ENCODE data around the gene UNC79.

The UNC79 gene

DNA sequence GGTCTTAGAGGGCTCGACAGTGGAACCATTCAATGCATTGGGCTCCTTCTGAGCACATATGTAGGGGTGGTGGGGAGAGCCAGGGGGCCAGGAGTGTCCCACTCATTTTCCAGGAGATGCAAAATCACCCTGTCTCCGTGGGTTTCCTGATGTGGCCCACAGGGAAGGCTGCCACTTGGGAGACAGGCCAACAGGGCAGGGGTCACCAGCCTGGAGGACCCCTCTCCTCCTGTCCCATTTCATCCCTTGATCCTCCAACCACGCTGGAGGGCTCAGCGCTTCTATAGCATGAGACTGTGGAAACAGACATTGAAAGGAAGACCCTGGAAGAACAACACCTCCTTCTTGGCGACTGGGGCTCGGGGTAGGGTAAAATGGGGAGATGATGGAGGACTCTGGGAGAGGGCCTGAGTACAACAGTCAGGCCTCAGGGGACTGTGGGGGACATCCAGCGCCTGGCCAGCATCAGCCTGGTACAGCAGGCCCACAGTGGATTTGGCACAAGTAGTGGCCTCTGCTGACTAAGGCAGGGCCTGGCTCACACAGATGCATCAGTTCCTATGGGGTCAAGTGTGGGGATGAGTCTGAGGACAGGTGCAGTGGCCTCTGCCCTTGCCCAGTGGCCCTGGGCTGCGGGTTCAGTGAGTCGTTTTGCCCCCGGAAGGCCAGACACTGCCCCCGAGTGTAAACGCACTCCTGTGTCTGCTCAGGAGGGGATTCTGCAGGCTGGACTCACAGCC is 289.5 kb downstream of the UNC79 start:
- no peak overlapping the region for H3K4me3 Mint-ChIP-seq
- peaks cover 10% of the 10 kb centered on the region for H3K9me3 Mint-ChIP-seq
- no peaks in the 10 kb centered on the region for H3K4me1 Mint-ChIP-seq
- ATAC-seq (replicated peaks; ENCODE audit: extremely low read depth, poor library complexity, severe bottlenecking) (no peak), DNase-seq (ENCODE audit: low spot score in 2 of 2) (no peak)
- peaks cover 1% of the 10 kb centered on the region for H3K36me3 Mint-ChIP-seq (ENCODE audit: insufficient read depth)
- H3K27ac Mint-ChIP-seq (ENCODE audit: low read depth), result no peak overlapping the region
- peaks cover 23% of the 10 kb centered on the region for H3K27me3 Mint-ChIP-seq

DNA sequence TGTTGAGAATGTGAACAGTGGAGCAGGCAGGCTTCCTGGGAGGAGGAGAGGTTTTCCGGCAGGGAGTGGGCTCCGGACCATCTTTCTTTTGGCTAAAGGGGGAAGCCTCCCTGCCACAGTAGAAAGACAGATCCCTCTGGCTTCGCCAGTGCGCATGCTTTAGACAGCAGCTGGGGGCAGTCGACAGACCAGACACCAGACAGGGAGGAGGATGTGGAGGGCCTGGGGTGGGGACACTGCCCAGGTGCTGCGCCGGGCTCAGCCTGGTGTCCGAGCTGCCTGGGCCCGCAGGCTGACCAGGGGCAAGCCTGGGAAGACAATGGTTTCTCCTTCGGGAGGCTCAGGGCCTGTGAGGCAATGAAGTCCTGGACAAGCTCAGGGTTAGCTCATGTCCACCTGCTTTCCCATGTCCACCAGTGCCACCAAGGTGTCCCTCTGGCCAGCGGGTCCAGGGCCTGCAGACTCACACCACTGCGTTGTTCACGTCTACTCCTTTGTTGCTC is 290.3 kb downstream of the UNC79 start:
- Mint-ChIP-seq H3K27me3 (peaks cover 15% of the 10 kb centered on the region), H3K4me3 (no peak overlapping the region), H3K9me3 (peaks cover 10% of the 10 kb centered on the region), H3K36me3 (ENCODE audit: insufficient read depth) (peaks cover 1% of the 10 kb centered on the region), H3K27ac (ENCODE audit: low read depth) (no peak overlapping the region), H3K4me1 (no peaks in the 10 kb centered on the region)
- ATAC-seq (replicated peaks; ENCODE audit: extremely low read depth, poor library complexity, severe bottlenecking) (no peak), DNase-seq (ENCODE audit: low spot score in 2 of 2) (no peak)

DNA sequence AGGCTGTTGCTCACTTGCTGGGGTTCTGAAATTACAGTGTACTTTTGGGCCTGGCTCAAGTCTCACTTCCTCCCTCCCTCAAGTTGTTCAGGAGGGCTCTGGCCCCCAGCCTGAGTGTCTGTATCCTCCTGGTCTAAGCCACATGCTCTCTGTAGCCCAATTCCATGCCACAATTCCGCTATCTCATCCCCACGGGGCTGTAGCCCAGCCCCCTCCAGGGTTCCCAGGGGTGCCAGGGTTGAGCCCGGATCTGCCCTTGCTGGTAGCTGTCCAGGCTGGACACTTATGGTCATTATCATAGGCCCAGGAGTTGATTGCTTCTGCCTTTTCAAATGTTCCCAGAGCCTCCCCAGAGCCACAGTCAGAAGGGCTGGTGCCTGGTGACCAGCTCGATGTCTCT is 292.3 kb downstream of the UNC79 start:
- ATAC-seq (replicated peaks; ENCODE audit: extremely low read depth, poor library complexity, severe bottlenecking), result no peak
- no peak overlapping the region for H3K4me3 Mint-ChIP-seq
- H3K36me3 Mint-ChIP-seq (ENCODE audit: insufficient read depth), result peaks cover 1% of the 10 kb centered on the region
- H3K27me3 Mint-ChIP-seq, result peaks cover 13% of the 10 kb centered on the region
- DNase-seq (ENCODE audit: low spot score in 2 of 2), result no peak
- H3K9me3 Mint-ChIP-seq, result peaks cover 10% of the 10 kb centered on the region
- no peaks in the 10 kb centered on the region for H3K4me1 Mint-ChIP-seq
- H3K27ac Mint-ChIP-seq (ENCODE audit: low read depth), result no peak overlapping the region

DNA sequence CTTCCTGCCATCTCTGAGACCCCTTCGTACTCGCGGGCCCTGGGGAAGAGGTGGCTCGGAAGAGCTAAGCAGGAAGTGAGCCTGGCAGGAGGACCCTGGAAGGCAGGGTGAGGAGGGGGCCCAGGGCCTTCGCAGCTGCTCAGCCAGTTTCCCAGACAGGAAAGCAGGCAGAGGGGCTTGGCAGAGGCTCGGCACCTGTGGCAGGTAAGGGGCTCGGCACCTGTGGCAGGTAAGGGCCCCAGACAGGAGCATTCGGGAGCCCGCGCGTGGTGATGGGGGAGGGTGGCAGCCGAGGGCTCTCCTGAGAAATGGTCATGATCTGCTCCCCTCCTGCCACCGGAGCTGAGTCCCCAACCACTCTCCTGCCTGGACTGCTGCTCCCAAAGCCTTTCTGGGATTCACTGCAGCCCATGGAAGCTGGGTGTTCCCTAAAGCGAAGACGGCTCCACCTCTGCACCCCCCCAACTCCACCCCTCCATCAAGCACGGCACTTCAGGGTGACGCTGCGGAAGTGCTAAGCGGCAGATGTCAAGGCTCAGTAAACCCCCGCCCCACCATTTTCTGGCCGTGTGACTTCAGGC is 294.4 kb downstream of the UNC79 start:
- Mint-ChIP-seq H3K4me1 (no peaks in the 10 kb centered on the region), H3K4me3 (no peak overlapping the region)
- no peak for ATAC-seq (replicated peaks; ENCODE audit: extremely low read depth, poor library complexity, severe bottlenecking)

DNA sequence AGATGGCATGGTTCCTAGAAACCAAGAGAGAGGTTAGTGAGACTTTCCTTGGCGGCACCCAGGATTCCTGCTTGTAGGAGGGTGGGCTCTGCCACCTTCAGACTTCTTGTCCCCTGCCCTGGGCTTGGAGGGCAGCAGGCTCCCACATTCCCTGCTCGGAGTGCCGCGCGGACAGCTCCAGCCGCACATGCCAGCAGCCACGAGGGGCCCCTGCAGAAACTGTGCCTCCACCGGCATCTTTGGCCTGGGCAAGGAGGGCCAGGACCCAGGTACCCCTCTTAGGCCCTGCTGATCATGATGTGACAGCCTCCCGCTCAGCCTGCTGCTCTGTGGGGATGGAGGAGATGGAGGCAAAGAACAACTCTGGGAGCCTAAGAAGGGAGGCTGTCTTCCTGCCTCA is 295.3 kb downstream of the UNC79 start:
- Mint-ChIP-seq H3K27me3 (peaks cover 6% of the 10 kb centered on the region), H3K27ac (ENCODE audit: low read depth) (no peak overlapping the region), H3K9me3 (peaks cover 10% of the 10 kb centered on the region), H3K36me3 (ENCODE audit: insufficient read depth) (peaks cover 1% of the 10 kb centered on the region), H3K4me3 (no peak overlapping the region), H3K4me1 (no peaks in the 10 kb centered on the region)
- ATAC-seq (replicated peaks; ENCODE audit: extremely low read depth, poor library complexity, severe bottlenecking), result no peak
- DNase-seq (ENCODE audit: low spot score in 2 of 2), result no peak

More for the DNA sequence above, 294.4 kb downstream of the UNC79 start:
- Mint-ChIP-seq H3K9me3 (peaks cover 10% of the 10 kb centered on the region), H3K27me3 (peaks cover 6% of the 10 kb centered on the region), H3K27ac (ENCODE audit: low read depth) (no peak overlapping the region), H3K36me3 (ENCODE audit: insufficient read depth) (peaks cover 1% of the 10 kb centered on the region)
- no peak for DNase-seq (ENCODE audit: low spot score in 2 of 2)

DNA sequence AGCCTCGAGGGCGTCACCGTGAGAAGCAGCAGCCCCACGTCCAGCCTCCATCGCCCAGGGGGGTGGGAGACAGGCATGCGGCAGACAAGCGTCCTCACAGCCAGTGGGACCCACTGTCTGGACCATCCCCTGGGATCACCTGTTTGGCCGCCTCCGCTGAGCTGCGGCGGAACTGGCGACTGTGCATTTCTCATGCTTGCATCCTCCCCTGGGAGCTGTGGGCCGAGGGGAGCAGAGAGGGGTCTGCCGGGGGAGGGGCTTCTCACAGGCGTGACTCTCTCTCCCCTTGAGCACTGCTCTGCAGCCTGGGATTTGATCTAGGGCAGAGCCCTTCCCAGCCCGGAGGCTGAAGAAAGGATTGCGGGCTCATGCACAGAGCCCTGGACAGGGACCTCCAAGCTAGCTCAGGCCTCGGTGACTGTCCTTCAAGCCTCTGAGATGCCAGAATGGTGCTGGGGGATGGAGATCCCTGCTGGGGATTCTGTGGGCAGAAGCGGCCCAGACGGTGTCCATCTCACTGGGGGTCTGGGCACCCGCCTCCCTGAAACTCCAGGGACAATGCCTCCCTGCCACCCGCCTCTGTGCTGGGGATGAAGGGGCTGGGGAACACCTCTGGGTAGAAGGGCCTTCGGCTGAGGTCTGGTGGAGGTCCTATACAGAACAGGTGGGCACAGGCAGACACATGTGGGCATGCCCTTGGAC is 296.5 kb downstream of the UNC79 start:
- H3K9me3 Mint-ChIP-seq, result peaks cover 5% of the 10 kb centered on the region
- DNase-seq (ENCODE audit: low spot score in 2 of 2) (no peak), ATAC-seq (replicated peaks; ENCODE audit: extremely low read depth, poor library complexity, severe bottlenecking) (no peak)
- peaks cover 1% of the 10 kb centered on the region for H3K36me3 Mint-ChIP-seq (ENCODE audit: insufficient read depth)
- peaks cover 6% of the 10 kb centered on the region for H3K27me3 Mint-ChIP-seq
- H3K27ac Mint-ChIP-seq (ENCODE audit: low read depth), result no peak overlapping the region
- H3K4me3 Mint-ChIP-seq, result no peak overlapping the region
- H3K4me1 Mint-ChIP-seq, result no peaks in the 10 kb centered on the region

DNA sequence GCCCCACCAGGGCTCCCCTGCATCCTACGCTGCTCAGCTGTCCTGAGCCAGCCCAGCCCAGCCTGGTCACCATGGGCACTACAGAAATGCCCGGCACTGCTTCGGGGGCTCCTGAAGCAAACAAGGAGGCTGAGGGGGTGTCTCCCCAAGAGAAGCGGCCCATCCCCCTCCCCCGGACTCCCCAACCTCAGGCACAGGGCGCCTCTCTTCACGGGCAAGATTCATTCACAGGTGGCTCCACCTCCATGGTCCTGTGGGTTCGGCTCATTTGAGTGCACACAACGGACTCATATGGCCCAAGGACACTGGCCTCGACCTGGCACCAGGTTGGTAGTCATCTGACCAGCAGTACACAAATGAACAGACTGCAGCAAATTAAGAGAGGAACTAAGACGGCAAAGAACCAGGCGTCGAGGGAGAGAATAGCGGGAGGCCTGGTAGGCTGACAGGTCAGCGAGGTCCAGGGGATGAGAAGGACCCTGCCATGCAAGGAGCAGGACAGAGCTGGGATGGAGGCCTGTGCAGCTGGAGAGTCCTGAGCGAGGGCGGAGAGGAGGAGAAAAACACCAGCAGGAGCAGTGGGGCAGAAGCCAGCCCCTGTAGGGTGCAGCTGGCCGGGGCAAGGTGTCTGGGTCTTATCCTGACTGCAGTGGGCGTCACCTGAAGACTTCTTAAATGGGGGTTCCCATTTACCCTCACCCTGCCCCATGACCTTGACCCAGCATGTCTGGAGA is 297.3 kb downstream of the UNC79 start:
- H3K27me3 Mint-ChIP-seq, result peaks cover 6% of the 10 kb centered on the region
- H3K4me1 Mint-ChIP-seq, result no peaks in the 10 kb centered on the region
- no peak for ATAC-seq (replicated peaks; ENCODE audit: extremely low read depth, poor library complexity, severe bottlenecking)
- H3K27ac Mint-ChIP-seq (ENCODE audit: low read depth), result no peak overlapping the region
- no peak overlapping the region for H3K4me3 Mint-ChIP-seq
- peaks cover 1% of the 10 kb centered on the region for H3K36me3 Mint-ChIP-seq (ENCODE audit: insufficient read depth)
- H3K9me3 Mint-ChIP-seq, result no peaks in the 10 kb centered on the region
- DNase-seq (ENCODE audit: low spot score in 2 of 2), result no peak

DNA sequence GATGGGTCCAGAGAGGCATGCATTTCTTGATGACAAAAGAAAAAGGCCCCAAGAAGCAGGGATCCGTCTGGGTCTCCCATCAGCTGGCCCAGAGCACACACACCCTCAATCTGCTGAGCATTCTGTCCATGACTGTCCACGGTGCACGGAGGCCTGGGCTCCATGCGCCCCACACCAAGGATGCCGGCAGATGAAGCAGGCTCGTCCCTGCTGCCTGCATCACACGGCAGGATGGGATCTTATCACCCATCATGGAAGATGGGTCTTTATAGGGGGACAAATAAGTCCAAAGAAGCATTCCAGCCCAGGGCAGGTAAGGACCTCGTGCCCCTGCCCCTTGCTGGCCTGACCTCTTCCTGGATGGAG is 297.9 kb downstream of the UNC79 start:
- ATAC-seq (replicated peaks; ENCODE audit: extremely low read depth, poor library complexity, severe bottlenecking) (no peak), DNase-seq (ENCODE audit: low spot score in 2 of 2) (no peak)
- Mint-ChIP-seq H3K36me3 (ENCODE audit: insufficient read depth) (peaks cover 1% of the 10 kb centered on the region), H3K4me1 (no peaks in the 10 kb centered on the region), H3K27ac (ENCODE audit: low read depth) (no peak overlapping the region), H3K9me3 (no peaks in the 10 kb centered on the region), H3K4me3 (no peak overlapping the region), H3K27me3 (peaks cover 6% of the 10 kb centered on the region)

DNA sequence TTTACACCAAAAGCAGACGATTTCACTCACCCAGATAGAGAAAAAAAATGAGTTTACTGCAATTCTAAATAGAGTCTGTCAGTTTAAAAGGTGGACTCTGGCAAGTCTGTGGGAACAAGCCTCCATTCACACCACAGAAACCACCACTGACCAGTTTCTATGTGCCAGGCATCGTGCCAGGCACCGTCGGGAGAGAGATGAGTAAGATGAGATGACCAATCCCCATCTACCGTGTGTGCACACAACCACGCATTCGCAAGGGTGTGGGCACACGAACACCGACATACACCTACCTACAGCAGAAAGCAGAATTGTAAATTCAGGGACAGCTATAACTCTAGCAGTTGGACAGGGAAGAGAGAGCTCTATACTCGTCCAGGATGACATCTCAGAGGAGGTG is 299.3 kb downstream of the UNC79 start:
- H3K27me3 Mint-ChIP-seq, result no peaks in the 10 kb centered on the region
- no peak overlapping the region for H3K4me3 Mint-ChIP-seq
- no peaks in the 10 kb centered on the region for H3K9me3 Mint-ChIP-seq
- no peaks in the 10 kb centered on the region for H3K36me3 Mint-ChIP-seq (ENCODE audit: insufficient read depth)
- H3K27ac Mint-ChIP-seq (ENCODE audit: low read depth), result no peak overlapping the region
- ATAC-seq (replicated peaks; ENCODE audit: extremely low read depth, poor library complexity, severe bottlenecking) (no peak), DNase-seq (ENCODE audit: low spot score in 2 of 2) (no peak)
- no peaks in the 10 kb centered on the region for H3K4me1 Mint-ChIP-seq

DNA sequence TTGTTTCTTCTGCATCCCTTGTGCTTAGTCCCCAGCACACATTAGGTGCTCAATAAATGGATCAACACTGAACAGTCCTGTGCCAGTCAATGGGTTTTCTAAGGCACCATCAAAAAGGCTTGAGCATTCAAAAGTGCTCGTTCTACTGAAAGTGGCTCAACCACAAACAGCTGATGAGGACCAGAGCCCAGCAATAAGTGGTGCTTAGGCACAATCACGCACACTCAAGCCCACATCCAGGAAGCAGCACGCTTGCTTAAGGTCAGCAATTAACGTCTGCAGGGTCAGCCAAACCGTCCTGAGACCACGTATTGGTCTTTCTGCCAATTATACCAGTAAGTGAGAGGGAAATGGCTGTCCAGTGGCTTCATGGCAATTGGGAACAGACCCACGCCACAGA is 301.0 kb downstream of the UNC79 start:
- ATAC-seq (replicated peaks; ENCODE audit: extremely low read depth, poor library complexity, severe bottlenecking), result no peak
- no peak overlapping the region for H3K4me3 Mint-ChIP-seq
- DNase-seq (ENCODE audit: low spot score in 2 of 2), result no peak
- H3K27ac Mint-ChIP-seq (ENCODE audit: low read depth), result no peak overlapping the region
- no peaks in the 10 kb centered on the region for H3K9me3 Mint-ChIP-seq
- no peaks in the 10 kb centered on the region for H3K4me1 Mint-ChIP-seq
- H3K27me3 Mint-ChIP-seq, result peaks cover 4% of the 10 kb centered on the region
- no peaks in the 10 kb centered on the region for H3K36me3 Mint-ChIP-seq (ENCODE audit: insufficient read depth)

DNA sequence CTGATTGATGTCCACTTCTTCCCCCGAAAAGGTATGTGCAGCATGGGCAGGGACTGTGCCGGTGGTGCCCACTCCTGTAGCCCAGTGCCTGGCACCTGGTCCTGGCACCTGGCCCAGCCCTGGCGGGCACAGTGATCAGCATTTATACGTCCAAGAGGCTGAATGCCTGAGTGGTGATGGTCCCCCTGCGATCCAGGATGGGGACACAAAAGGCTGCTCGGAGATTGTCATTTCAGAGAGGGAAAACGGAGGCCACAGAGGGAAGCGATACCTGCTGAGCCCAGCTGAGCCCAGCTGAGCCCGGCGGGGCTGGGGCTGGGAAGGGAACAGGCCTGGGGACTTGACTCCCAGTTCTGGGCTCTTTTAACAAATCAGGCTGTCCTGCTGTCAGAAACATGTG is 301.8 kb downstream of the UNC79 start:
- no peak overlapping the region for H3K4me3 Mint-ChIP-seq
- H3K4me1 Mint-ChIP-seq, result no peaks in the 10 kb centered on the region
- H3K36me3 Mint-ChIP-seq (ENCODE audit: insufficient read depth), result no peaks in the 10 kb centered on the region
- H3K27me3 Mint-ChIP-seq, result peaks cover 12% of the 10 kb centered on the region
- no peak for DNase-seq (ENCODE audit: low spot score in 2 of 2)
- H3K27ac Mint-ChIP-seq (ENCODE audit: low read depth), result no peak overlapping the region
- ATAC-seq (replicated peaks; ENCODE audit: extremely low read depth, poor library complexity, severe bottlenecking), result no peak
- no peaks in the 10 kb centered on the region for H3K9me3 Mint-ChIP-seq

DNA sequence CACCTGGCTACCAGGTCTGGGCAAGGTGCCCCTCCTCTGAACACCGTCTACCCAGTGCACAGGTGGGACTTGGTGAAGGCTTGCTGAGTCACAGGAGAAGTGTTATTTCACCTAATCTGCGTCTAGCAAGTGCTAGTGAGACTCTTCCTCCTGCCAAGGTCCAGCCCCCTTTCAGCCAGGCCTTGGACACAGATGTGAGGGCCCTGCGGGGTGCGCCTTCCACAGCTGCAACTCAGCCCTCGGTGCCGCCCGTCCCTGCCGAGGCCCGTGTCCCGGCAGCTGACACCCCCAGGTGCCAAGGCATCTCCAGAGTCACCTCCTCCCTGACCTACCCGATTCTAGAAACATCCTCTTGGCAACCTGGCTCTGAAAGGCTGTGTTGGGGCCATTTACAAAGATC is 302.5 kb downstream of the UNC79 start:
- no peaks in the 10 kb centered on the region for H3K4me1 Mint-ChIP-seq
- peaks cover 19% of the 10 kb centered on the region for H3K27me3 Mint-ChIP-seq
- no peak overlapping the region for H3K27ac Mint-ChIP-seq (ENCODE audit: low read depth)
- no peaks in the 10 kb centered on the region for H3K9me3 Mint-ChIP-seq
- H3K36me3 Mint-ChIP-seq (ENCODE audit: insufficient read depth), result no peaks in the 10 kb centered on the region
- DNase-seq (ENCODE audit: low spot score in 2 of 2) (no peak), ATAC-seq (replicated peaks; ENCODE audit: extremely low read depth, poor library complexity, severe bottlenecking) (no peak)
- H3K4me3 Mint-ChIP-seq, result no peak overlapping the region
